Measurements from ENCODE around the gene GDI2. TPM values are rescaled to one million over a fixed set of nuclear protein-coding genes. Genes with fewer than 3 reads are reported as not detected.
A peak's percentile ranks its signal among the peaks of the same experiment; 100 is the strongest.
"Not testable (repeated sequence)": the region's sequence is repeated elsewhere in the genome, so short reads cannot be mapped to it uniquely, and the experiment has no call there.

GDI2 gene
- total RNA-seq, 2 experiments from 2014 or later, result 78.1 to 82.3 TPM

- peaks cover 6% of the 10 kb centered on the region for H3K9me3 Mint-ChIP-seq
- H3K27me3 ChIP-seq (ENCODE audit: control insufficient read depth in 1 of 2, insufficient read depth in 2 of 2, low read length in 2 of 2), result no peaks in the 10 kb centered on the region
- peaks cover 55% of the 10 kb centered on the region for H3K36me3 ChIP-seq (ENCODE audit: insufficient read depth, low read length)
- ATAC-seq (ENCODE audit: poor library complexity), result no peak
- no peak overlapping the region for H3K4me3 Mint-ChIP-seq
- intact Hi-C loops (cut with DNase I, micrococcal nuclease), result no loop called here
- CTCF ChIA-PET, result no interaction called here
- peak overlapping the region; percentile 6 for H3K27ac Mint-ChIP-seq
- H3K4me1 Mint-ChIP-seq (ENCODE audit: low read depth), result peaks cover 53% of the 10 kb centered on the region
- POLR2A ChIA-PET, result no interaction called here
- no peak for DNase-seq
- peaks cover 4% of the 10 kb centered on the region for H3K4me1 ChIP-seq (ENCODE audit: insufficient read depth, low read length)
- peaks cover 0 to 17% of the 10 kb centered on the region in 2 experiments for H3K9me3 ChIP-seq (ENCODE audit: control insufficient read depth in 1 of 2, insufficient read depth in 1 of 2, low read length in 2 of 2)
- H3K4me3 ChIP-seq (ENCODE audit: low read length), result no peak overlapping the region
- H3K27ac ChIP-seq (ENCODE audit: low read depth in 1 of 2, low read length in 2 of 2), result no peak overlapping the region
- H3K36me3 Mint-ChIP-seq (ENCODE audit: low read depth), result peaks cover 98% of the 10 kb centered on the region
- no peaks in the 10 kb centered on the region for H3K27me3 Mint-ChIP-seq
- TF ChIP-seq CTCF (IDR thresholded peaks at IDR 0.05), result no peak
Measured at GRCh38 chr10:5782174-5782573, 31.1 kb downstream of the GDI2 start.

- ATAC-seq (ENCODE audit: poor library complexity), result no peak
- peaks cover 70% of the 10 kb centered on the region for H3K4me1 Mint-ChIP-seq (ENCODE audit: low read depth)
- Histone ChIP-seq H3K4me3 (ENCODE audit: low read length) (no peak overlapping the region), H3K4me1 (ENCODE audit: insufficient read depth, low read length) (peaks cover 27% of the 10 kb centered on the region), H3K27ac (ENCODE audit: low read depth in 1 of 2, low read length in 2 of 2) (no peak overlapping the region), H3K27me3 (ENCODE audit: control insufficient read depth in 1 of 2, insufficient read depth in 2 of 2, low read length in 2 of 2) (no peaks in the 10 kb centered on the region), H3K36me3 (ENCODE audit: insufficient read depth, low read length) (peaks cover 48% of the 10 kb centered on the region), H3K9me3 (ENCODE audit: control insufficient read depth in 1 of 2, insufficient read depth in 1 of 2, low read length in 2 of 2) (peaks cover 0 to 17% of the 10 kb centered on the region in 2 experiments)
- DNase-seq, result no peak
- peaks cover 6% of the 10 kb centered on the region for H3K9me3 Mint-ChIP-seq
- peak overlapping the region; percentile 92 for H3K27ac Mint-ChIP-seq
- H3K27me3 Mint-ChIP-seq, result no peaks in the 10 kb centered on the region
- POLR2A ChIA-PET, result no interaction called here
- intact Hi-C loops (cut with DNase I, micrococcal nuclease), result loop anchor here in 1 of 2 experiments (5.0 kb wide), 1 partner anchor 33 kb away; the partner anchor contains the start of gene GDI2
- no peak overlapping the region for H3K4me3 Mint-ChIP-seq
- CTCF ChIA-PET, result no interaction called here
- no peak for TF ChIP-seq CTCF (IDR thresholded peaks at IDR 0.05)
- H3K36me3 Mint-ChIP-seq (ENCODE audit: low read depth), result peaks cover 97% of the 10 kb centered on the region
Measured at GRCh38 chr10:5779730-5780129, 33.5 kb downstream of the GDI2 start.

GRCh38 chr10:5777758-5778157, 35.5 kb downstream of the GDI2 start:
- H3K9me3 ChIP-seq (ENCODE audit: control insufficient read depth in 1 of 2, insufficient read depth in 1 of 2, low read length in 2 of 2); CTCF ChIA-PET; H3K4me3 ChIP-seq (ENCODE audit: low read length); H3K27me3 Mint-ChIP-seq; DNase-seq; H3K27me3 ChIP-seq (ENCODE audit: control insufficient read depth in 1 of 2, insufficient read depth in 2 of 2, low read length in 2 of 2); ATAC-seq (ENCODE audit: poor library complexity); POLR2A ChIA-PET; H3K9me3 Mint-ChIP-seq; H3K4me3 Mint-ChIP-seq; H3K27ac ChIP-seq (ENCODE audit: low read depth in 1 of 2, low read length in 2 of 2): not testable (repeated sequence)
- H3K27ac Mint-ChIP-seq, result peak overlapping the region; percentile 92
- intact Hi-C loops (cut with DNase I, micrococcal nuclease), result loop anchor here in 1 of 2 experiments (5.0 kb wide), 1 partner anchor 35 kb away; the partner anchor contains the start of gene GDI2
- H3K4me1 Mint-ChIP-seq (ENCODE audit: low read depth), result peaks cover 71% of the 10 kb centered on the region
- H3K36me3 Mint-ChIP-seq (ENCODE audit: low read depth), result peaks cover 96% of the 10 kb centered on the region
- Histone ChIP-seq H3K4me1 (ENCODE audit: insufficient read depth, low read length) (peaks cover 31% of the 10 kb centered on the region), H3K36me3 (ENCODE audit: insufficient read depth, low read length) (peaks cover 47% of the 10 kb centered on the region)

- DNase-seq (no peak), ATAC-seq (ENCODE audit: poor library complexity) (no peak)
- Histone ChIP-seq H3K27me3 (ENCODE audit: control insufficient read depth in 1 of 2, insufficient read depth in 2 of 2, low read length in 2 of 2) (no peaks in the 10 kb centered on the region), H3K4me3 (ENCODE audit: low read length) (no peak overlapping the region), H3K27ac (ENCODE audit: low read depth in 1 of 2, low read length in 2 of 2) (peak overlapping the region; percentile 23 to 58), H3K9me3 (ENCODE audit: control insufficient read depth in 1 of 2, insufficient read depth in 1 of 2, low read length in 2 of 2) (no peaks in the 10 kb centered on the region), H3K4me1 (ENCODE audit: insufficient read depth, low read length) (peaks cover 31% of the 10 kb centered on the region), H3K36me3 (ENCODE audit: insufficient read depth, low read length) (peaks cover 45% of the 10 kb centered on the region)
- Mint-ChIP-seq H3K36me3 (ENCODE audit: low read depth) (peaks cover 95% of the 10 kb centered on the region), H3K27ac (peak overlapping the region; percentile 92), H3K27me3 (no peaks in the 10 kb centered on the region), H3K4me3 (no peak overlapping the region), H3K9me3 (no peaks in the 10 kb centered on the region), H3K4me1 (ENCODE audit: low read depth) (peaks cover 62% of the 10 kb centered on the region)
- TF ChIP-seq CTCF (IDR thresholded peaks at IDR 0.05), result no peak
- ChIA-PET CTCF (no interaction called here), POLR2A (interaction anchor here (0.8 to 3.1 kb wide), 8 partner anchors 10 to 113 kb away, joined by 3 to 29 read pairs (median 14); partner anchors contain the start of genes ANKRD16, FBH1, GDI2 and TASOR2)
- intact Hi-C loops (cut with DNase I, micrococcal nuclease), result loop anchor here in 1 of 2 experiments (5.0 kb wide), 1 partner anchor 35 kb away; the partner anchor contains the start of gene GDI2
Measured at GRCh38 chr10:5776881-5777197, 36.4 kb downstream of the GDI2 start.

Data from CD4-positive, alpha-beta T cell (primary cell).